Measurements from ENCODE around the gene INCA1.

Gene INCA1

DNA sequence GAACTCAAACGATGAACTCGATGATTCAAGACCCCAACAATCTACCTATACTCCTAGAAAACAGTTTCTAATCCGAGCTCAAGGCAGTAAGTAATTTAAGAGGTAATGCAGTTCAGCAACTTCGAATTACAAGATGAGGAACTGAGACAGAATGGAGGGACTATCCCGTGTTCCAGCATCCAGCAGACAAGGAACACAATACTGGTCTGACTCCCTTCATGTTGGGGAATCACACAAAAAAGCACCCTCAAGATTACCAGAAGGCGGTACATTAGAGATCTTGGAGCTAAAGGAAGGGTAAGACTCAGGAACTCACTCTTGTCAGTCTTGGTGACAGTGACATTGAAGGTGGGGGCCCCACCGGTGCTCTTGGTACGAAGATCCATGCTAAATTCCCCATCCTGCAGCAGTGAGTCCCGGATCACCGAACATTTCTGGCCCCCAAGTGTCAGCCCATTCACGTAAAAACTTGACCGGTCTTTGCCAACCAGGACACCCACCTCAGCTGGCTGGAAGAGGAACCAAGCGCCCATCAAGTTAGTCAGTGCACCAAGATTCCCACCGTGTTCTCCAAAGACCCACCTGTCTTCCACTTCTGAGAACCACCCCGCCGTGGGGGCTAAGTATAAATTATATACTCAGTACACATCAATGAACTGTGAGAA lies 50.9 kb downstream of the INCA1 start:
- no peak for DNase-seq (ENCODE audit: low read depth in 2 of 2)
- peak overlapping the region; percentile 98 to 99 for H3K4me3 ChIP-seq (replicated peaks in 1 of 2; ENCODE audit: low read depth in 2 of 2, low read length in 2 of 2)
- TF ChIP-seq, protein P1, sequence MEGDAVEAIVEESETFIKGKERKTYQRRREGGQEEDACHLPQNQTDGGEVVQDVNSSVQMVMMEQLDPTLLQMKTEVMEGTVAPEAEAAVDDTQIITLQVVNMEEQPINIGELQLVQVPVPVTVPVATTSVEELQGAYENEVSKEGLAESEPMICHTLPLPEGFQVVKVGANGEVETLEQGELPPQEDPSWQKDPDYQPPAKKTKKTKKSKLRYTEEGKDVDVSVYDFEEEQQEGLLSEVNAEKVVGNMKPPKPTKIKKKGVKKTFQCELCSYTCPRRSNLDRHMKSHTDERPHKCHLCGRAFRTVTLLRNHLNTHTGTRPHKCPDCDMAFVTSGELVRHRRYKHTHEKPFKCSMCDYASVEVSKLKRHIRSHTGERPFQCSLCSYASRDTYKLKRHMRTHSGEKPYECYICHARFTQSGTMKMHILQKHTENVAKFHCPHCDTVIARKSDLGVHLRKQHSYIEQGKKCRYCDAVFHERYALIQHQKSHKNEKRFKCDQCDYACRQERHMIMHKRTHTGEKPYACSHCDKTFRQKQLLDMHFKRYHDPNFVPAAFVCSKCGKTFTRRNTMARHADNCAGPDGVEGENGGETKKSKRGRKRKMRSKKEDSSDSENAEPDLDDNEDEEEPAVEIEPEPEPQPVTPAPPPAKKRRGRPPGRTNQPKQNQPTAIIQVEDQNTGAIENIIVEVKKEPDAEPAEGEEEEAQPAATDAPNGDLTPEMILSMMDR (IDR thresholded peaks at IDR 0.05; ENCODE audit: low read depth, low read length): no peak

DNA sequence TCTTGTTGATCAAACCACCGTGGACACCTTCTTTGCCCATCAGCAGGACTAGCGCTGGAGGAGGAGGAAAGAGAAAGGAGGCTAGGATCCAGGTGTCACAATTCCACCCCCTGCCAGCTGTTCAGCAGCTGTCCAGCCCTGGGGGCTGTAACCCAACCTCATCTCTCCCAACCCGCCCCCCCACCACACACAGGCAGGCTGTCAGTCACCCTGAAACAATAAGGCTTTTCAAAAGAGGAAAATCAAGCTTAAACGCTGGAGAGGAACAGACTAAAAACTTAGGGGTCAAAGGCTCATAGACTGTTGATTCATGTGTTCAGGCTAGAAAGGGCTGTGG lies 51.4 kb downstream of the INCA1 start:
- no peak for DNase-seq (ENCODE audit: low read depth in 2 of 2)
- TF ChIP-seq, protein P1 (IDR thresholded peaks at IDR 0.05; ENCODE audit: low read depth, low read length): no peak
- peak overlapping the region; percentile 98 to 99 for H3K4me3 ChIP-seq (replicated peaks in 1 of 2; ENCODE audit: low read depth in 2 of 2, low read length in 2 of 2)

DNA sequence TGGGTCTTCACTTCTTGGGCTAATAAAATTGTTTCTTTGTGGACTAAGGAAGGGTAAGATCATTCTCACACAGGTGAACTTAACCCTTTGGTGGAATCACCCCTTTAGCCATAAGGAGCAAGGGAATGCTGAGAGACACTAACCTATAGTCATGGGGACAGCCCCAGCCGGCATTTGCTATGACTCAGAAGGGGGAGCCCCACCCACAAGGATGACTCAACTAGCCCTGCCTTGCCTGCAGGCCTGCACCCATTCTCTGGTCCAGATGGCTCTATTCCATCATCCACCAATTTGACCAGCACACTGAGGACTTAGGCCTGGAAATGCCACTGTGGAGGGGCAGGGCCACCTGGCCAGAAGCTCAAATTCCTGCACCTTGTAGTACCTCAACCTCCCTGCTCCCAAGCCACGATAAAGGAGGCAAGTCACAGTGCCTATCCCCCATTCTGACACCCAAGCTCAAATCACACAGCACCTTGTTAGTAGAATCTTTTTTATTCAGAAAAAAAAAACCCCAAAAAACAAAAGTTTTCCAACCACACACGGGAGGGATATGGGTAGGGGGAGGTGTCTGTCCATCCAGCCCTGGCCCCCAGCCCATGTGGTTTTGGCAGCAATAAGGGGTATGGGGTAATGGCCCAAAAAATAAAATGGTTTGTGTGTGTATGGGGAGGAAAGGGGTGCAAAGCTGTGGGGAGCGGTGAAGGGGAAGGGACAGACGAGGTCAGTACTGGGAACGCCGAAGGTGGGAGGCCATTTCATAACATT lies 52.0 kb downstream of the INCA1 start:
- TF ChIP-seq, protein P1 (IDR thresholded peaks at IDR 0.05; ENCODE audit: low read depth, low read length): no peak
- DNase-seq (ENCODE audit: low read depth in 2 of 2): peak; percentile 88 to 96
- H3K4me3 ChIP-seq (replicated peaks in 1 of 2; ENCODE audit: low read depth in 2 of 2, low read length in 2 of 2): peak overlapping the region in 1 of 2 donors; percentile 98

DNA sequence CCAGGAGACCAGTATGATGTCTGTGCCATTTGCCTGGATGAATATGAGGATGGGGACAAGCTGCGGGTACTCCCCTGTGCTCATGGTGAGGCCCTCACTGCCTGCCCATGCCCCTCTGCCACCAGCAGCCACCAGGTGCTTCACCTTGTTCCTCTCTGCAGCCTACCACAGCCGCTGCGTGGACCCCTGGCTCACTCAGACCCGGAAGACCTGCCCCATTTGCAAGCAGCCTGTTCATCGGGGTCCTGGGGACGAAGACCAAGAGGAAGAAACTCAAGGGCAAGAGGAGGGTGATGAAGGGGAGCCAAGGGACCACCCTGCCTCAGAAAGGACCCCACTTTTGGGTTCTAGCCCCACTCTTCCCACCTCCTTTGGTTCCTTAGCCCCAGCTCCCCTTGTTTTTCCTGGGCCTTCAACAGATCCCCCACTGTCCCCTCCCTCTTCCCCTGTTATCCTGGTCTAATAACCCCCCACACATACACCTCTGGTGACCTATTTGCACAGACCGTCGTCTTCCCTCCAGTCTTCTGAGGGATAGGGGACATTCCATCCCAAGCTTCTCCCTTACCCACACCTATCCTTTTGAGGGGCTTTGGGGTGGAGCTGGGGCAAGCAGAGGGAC lies 52.7 kb downstream of the INCA1 start:
- TF ChIP-seq, protein P1 (IDR thresholded peaks at IDR 0.05; ENCODE audit: low read depth, low read length): no peak
- no peak for DNase-seq (ENCODE audit: low read depth in 2 of 2)
- H3K4me3 ChIP-seq (replicated peaks in 1 of 2; ENCODE audit: low read depth in 2 of 2, low read length in 2 of 2): no peak overlapping the region

DNA sequence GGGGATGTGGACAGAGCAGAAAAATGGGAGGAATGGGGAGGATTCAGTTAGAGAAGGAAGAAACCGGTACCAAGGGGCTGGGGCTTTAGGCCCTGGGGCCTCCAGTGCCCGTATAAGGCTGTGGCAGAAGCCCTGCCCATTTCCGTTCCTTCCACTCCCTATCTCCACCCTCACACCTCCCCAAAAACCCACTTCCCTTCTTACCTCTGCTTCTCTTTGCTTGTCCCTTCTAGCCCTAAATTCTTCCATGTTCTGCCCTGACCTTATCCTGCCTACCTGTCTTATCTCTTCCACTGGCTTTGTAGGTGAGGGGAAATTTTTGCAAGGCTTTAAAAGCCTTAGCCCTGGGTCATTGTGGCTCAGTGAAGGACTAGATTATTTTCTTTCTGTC lies 53.2 kb downstream of the INCA1 start:
- DNase-seq (ENCODE audit: low read depth in 2 of 2): no peak
- TF ChIP-seq, protein P1 (IDR thresholded peaks at IDR 0.05; ENCODE audit: low read depth, low read length): no peak
- no peak overlapping the region for H3K4me3 ChIP-seq (replicated peaks in 1 of 2; ENCODE audit: low read depth in 2 of 2, low read length in 2 of 2)

DNA sequence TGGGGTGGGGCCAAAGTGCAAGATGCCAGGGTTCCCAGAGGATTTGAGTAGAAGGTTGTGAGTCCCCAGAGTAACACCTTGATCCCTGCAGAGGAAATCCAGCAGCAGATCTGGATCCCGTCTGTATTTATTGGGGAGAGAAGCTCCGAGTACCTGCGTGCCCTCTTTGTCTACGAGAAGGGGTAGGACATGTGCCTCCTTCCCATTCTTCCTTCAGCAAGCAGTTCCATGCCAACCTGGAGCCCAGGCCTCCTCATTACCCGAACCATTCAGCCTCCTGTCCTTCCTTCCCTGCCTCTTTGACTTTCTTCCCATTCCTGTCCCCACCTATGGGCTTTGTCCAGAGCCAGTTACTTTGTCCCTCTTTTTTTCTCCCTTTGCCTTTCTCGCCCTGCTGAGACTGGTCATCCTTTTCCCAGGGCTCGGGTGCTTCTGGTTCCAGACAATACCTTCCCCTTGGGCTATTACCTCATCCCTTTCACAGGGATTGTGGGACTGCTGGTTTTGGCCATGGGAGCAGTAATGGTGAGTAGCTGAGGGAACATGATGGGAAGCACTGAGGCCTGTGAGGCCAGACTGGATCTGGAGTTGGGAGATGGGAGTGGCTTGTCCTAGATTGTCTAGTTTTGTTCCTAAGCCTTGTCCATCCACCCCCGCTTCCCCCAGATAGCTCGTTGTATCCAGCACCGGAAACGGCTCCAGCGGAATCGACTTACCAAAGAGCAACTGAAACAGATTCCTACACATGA lies 54.4 kb downstream of the INCA1 start:
- TF ChIP-seq, protein P1 (IDR thresholded peaks at IDR 0.05; ENCODE audit: low read depth, low read length): no peak
- DNase-seq (ENCODE audit: low read depth in 2 of 2): peak in 1 of 2 donors; percentile 26
- H3K4me3 ChIP-seq (replicated peaks in 1 of 2; ENCODE audit: low read depth in 2 of 2, low read length in 2 of 2): no peak overlapping the region
